ENCODE results near the gene RHOBTB3.
"Not testable (repeated sequence)": the region's sequence is repeated elsewhere in the genome, so short reads cannot be mapped to it uniquely, and the experiment has no call there.

RHOBTB3 gene

GRCh38 chr5:95800553-95800952 lies 69.4 kb downstream of the RHOBTB3 start:
- no peak for DNase-seq (ENCODE audit: low spot score)

- DNase-seq (ENCODE audit: low spot score): no peak
These were observed 70.4 kb downstream of the RHOBTB3 start for GRCh38 chr5:95801532-95801931.

- no peak for DNase-seq (ENCODE audit: low spot score)
These were observed 70.8 kb downstream of the RHOBTB3 start for GRCh38 chr5:95801961-95802360.

- no peak for DNase-seq (ENCODE audit: low spot score)
These were observed 72.4 kb downstream of the RHOBTB3 start for GRCh38 chr5:95803271-95804148.

- no peak for DNase-seq (ENCODE audit: low spot score)
These were observed 73.8 kb downstream of the RHOBTB3 start for GRCh38 chr5:95804736-95805539.

- no peak for DNase-seq (ENCODE audit: low spot score)
These were observed 75.6 kb downstream of the RHOBTB3 start for GRCh38 chr5:95806687-95807086.

- DNase-seq (ENCODE audit: low spot score): peak; percentile 17
These were observed 77.0 kb downstream of the RHOBTB3 start for GRCh38 chr5:95808013-95808685.

- DNase-seq (ENCODE audit: low spot score): peak; percentile 25
These were observed 77.7 kb downstream of the RHOBTB3 start for GRCh38 chr5:95808686-95809413.

GRCh38 chr5:95809414-95809960 lies 78.4 kb downstream of the RHOBTB3 start:
- no peak for DNase-seq (ENCODE audit: low spot score)

GRCh38 chr5:95810305-95811125 lies 79.4 kb downstream of the RHOBTB3 start:
- DNase-seq (ENCODE audit: low spot score): no peak

GRCh38 chr5:95811126-95811423 lies 79.9 kb downstream of the RHOBTB3 start:
- not testable (repeated sequence) for DNase-seq (ENCODE audit: low spot score)

GRCh38 chr5:95811461-95812073 lies 80.4 kb downstream of the RHOBTB3 start:
- not testable (repeated sequence) for DNase-seq (ENCODE audit: low spot score)

GRCh38 chr5:95812074-95812471 lies 80.9 kb downstream of the RHOBTB3 start:
- DNase-seq (ENCODE audit: low spot score): no peak

GRCh38 chr5:95813035-95813434 lies 81.9 kb downstream of the RHOBTB3 start:
- not testable (repeated sequence) for DNase-seq (ENCODE audit: low spot score)

- DNase-seq (ENCODE audit: low spot score): no peak
These were observed 84.1 kb downstream of the RHOBTB3 start for GRCh38 chr5:95815155-95815729.

- no peak for DNase-seq (ENCODE audit: low spot score)
These were observed 85.2 kb downstream of the RHOBTB3 start for GRCh38 chr5:95816341-95816740.

GRCh38 chr5:95816776-95817175 lies 85.6 kb downstream of the RHOBTB3 start:
- DNase-seq (ENCODE audit: low spot score): no peak

- DNase-seq (ENCODE audit: low spot score): no peak
These were observed 86.3 kb downstream of the RHOBTB3 start for GRCh38 chr5:95817430-95817829.

- DNase-seq (ENCODE audit: low spot score): no peak
These were observed 87.3 kb downstream of the RHOBTB3 start for GRCh38 chr5:95818181-95819147.

All from ecto neural progenitor cell (in vitro differentiated cells).